AG09309 (cell line): Measurements from ENCODE around the gene TMEM9.

ENCODE experiments used
- DNase-seq: peaks from one replicate; pipeline ENCODE4 v3.0.0-alpha.2; 2010; ENCODE audit warnings: low read depth
- H3K4me3 ChIP-seq: 2 replicates; pipeline ENCODE4 v1.5.1; 2011; ENCODE audit warnings: mild to moderate bottlenecking, low read depth, low read length, moderate library complexity; ENCODE audit not compliant: control insufficient read depth
- TF ChIP-seq, protein P1 (sequence below): IDR thresholded peaks from 2 replicates; pipeline ENCODE4 v1.5.1; 2011; ENCODE audit warnings: mild to moderate bottlenecking, low read depth, low read length, inconsistent platforms; ENCODE audit not compliant: insufficient read depth, control insufficient read depth; ENCODE audit errors: missing control alignments

TMEM9 gene

DNA sequence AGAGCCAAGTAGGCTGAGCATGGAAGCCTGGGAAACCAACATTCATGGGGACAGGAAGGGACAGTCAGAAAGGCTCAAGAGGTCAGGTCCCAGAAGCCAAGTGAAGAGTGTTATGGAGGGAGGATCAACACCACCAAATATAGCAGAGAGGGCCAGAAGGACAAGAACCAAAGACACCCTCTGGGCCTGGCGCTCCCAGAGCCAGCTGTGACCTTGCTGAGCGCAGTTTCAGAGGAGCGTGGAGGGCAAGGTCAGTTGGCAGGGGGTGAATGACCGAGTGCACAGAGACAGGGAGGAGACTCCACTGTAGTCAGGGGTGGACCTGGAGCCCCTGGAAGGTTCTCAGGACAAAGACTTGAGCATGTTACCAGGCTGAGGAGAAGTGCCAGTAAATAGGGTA, 22.9 kb downstream of the TMEM9 start:
- no peak for DNase-seq
- TF ChIP-seq, protein P1, sequence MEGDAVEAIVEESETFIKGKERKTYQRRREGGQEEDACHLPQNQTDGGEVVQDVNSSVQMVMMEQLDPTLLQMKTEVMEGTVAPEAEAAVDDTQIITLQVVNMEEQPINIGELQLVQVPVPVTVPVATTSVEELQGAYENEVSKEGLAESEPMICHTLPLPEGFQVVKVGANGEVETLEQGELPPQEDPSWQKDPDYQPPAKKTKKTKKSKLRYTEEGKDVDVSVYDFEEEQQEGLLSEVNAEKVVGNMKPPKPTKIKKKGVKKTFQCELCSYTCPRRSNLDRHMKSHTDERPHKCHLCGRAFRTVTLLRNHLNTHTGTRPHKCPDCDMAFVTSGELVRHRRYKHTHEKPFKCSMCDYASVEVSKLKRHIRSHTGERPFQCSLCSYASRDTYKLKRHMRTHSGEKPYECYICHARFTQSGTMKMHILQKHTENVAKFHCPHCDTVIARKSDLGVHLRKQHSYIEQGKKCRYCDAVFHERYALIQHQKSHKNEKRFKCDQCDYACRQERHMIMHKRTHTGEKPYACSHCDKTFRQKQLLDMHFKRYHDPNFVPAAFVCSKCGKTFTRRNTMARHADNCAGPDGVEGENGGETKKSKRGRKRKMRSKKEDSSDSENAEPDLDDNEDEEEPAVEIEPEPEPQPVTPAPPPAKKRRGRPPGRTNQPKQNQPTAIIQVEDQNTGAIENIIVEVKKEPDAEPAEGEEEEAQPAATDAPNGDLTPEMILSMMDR = no peak
- H3K4me3 ChIP-seq = no peak overlapping the region

DNA sequence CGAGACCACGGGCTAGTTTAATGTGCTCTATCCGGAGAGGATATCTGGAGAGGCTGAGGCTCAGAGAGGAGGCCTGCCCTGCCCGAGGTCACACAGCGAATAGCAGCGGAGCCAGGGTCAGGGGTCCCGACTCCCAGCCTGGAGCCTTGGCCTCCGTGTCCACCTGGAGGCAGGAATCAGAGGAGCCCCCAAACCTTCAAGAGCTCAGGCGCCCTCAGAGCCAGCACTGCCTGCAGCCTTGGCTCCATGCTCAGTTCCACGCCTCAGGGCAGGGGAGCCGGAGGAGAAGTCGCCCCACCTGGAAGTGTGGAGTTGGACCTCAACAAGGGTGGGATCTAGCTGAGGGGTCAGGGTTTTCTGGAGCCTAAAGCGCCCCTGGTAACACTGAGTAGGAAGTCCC, 25.3 kb downstream of the TMEM9 start:
- TF ChIP-seq, protein P1 = no peak
- no peak overlapping the region for H3K4me3 ChIP-seq
- no peak for DNase-seq

DNA sequence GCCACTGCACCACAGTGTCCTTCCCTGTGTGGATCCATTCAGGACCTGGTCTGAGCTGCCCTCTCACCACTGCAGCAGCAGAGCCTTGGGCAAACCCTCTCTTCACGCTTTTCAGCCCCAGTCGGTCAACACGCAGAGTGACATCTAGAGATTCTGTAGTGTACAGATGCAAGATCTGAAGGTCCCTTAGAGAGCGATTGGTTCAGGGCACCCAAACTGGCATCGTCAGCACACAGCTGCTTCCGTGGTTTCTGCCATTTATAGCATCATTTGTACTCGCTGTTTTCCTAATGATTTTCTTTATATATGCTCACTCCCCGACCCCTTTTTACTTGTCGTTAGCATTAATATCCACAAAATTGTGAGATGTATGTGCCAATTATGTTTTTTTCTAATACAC, 25.8 kb downstream of the TMEM9 start:
- no peak overlapping the region for H3K4me3 ChIP-seq
- TF ChIP-seq, protein P1 = no peak
- no peak for DNase-seq

DNA sequence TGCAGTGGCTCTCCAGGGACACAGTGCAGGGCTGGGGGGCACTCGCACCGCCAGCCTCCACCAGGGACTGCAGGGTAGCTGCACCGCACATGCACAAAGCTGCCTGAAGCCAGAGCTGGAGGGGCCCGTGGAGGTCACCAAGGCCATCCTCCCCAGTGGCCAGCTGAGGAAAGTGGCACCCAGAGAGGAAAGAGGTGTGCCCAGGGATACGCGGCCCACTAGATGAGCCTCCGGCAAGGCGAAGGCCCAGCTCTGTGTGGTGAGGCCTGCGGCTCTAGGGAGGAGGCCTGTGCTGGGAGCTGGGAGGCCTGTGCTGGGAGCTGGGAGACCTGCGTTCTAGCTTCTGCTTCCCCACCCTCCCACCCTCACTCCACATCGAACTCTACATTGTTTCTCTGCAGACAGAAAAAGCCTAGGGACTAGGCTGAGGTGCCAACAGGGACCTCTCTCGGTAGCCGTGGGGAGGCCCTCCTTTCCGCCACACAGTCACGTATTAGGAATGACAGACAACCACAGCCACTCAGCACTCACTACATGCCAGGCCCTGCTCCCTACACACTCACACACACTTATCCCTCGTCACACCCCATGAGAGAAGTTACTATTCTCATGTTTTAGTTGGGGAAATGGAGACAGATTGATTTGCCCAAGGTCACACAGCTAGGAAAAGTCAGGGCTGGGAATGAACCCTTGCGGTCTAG, 26.4 kb downstream of the TMEM9 start:
- TF ChIP-seq, protein P1 = no peak
- DNase-seq = no peak
- H3K4me3 ChIP-seq = no peak overlapping the region

DNA sequence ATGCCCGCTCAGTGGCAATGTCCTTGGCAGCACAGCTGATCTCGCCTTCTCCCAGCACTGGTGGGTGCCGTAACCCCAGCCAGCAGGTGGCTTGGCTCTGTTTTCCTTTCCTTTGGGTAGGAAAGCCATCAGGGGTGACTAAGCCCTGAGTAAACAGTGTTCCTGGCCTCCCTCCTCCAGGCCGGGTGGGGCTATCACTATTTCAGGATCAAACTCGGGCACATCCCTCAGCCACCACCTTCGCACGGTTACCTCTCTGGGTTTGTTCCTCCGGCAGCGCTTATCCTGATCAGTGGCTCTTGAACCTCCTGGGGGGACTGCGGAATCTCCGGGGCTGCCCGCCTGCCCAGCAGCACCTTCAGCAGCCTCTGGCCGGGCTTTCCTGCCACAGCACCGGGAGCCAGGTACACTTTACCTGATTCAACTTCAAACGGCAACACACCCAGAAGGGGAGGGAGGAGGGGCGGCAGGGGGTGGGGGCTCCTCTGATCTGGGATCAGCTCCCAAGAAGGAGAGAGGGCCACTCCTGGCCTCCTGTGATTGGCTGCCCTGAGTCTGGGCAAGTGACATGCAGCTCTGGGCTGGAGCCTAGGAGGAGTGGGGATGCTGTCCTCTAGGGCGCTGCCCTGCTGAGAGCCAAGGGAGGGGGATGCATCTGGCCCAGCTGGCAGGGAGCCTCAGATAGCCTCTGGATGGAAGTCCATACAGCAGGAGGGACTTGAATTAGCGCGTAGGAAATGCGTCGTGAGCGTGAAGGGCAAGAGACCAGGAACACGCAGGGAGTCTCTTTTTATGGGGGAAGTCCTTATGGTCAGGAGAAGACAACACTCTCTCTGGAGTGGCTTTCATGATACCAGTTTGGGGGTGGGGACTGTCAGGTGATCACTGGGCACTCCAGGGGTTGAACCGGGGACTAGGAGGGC, 27.2 kb downstream of the TMEM9 start, which contains the start of gene ASCL5:
Gene ASCL5, minus strand, starts transcription at position 353 of the 923 bp plus-strand sequence. CDS start 11,812 bp downstream, outside the sequence.
- no peak for DNase-seq
- TF ChIP-seq, protein P1 = no peak
- no peak within 1 kb of the TSS for H3K4me3 ChIP-seq

DNA sequence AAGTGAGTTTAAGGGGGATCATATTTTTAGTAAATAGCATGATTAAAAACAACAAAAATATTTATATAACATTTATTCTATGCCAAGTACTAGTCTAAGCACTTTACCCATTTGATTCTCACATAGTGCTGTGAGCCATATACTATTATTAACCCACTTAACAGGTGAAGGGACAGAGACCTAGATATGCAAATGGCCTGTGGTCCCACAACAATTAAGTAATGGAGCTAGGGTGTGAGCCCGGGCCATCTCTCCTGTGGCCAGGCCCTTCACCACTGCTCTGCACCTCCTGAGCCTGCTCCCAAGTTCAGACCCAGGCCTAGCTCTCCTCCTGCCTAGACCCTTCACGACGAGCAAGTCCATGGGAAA, 27.8 kb downstream of the TMEM9 start:
- no peak for DNase-seq
- TF ChIP-seq, protein P1 = no peak
- no peak overlapping the region for H3K4me3 ChIP-seq
